GM19043 (cell line): ENCODE results near the gene INPP5E.

ENCODE experiments used
- ATAC-seq: cut with Tn5 transposase; IDR thresholded peaks from one replicate; pipeline ENCODE4 v1.9.1; 2021; ENCODE audit warnings: low read depth; ENCODE audit not compliant: unreplicated experiment

Gene INPP5E

GRCh38 chr9:136393531-136393930 is 46.1 kb downstream of the INPP5E start:
- no peak for ATAC-seq

DNA sequence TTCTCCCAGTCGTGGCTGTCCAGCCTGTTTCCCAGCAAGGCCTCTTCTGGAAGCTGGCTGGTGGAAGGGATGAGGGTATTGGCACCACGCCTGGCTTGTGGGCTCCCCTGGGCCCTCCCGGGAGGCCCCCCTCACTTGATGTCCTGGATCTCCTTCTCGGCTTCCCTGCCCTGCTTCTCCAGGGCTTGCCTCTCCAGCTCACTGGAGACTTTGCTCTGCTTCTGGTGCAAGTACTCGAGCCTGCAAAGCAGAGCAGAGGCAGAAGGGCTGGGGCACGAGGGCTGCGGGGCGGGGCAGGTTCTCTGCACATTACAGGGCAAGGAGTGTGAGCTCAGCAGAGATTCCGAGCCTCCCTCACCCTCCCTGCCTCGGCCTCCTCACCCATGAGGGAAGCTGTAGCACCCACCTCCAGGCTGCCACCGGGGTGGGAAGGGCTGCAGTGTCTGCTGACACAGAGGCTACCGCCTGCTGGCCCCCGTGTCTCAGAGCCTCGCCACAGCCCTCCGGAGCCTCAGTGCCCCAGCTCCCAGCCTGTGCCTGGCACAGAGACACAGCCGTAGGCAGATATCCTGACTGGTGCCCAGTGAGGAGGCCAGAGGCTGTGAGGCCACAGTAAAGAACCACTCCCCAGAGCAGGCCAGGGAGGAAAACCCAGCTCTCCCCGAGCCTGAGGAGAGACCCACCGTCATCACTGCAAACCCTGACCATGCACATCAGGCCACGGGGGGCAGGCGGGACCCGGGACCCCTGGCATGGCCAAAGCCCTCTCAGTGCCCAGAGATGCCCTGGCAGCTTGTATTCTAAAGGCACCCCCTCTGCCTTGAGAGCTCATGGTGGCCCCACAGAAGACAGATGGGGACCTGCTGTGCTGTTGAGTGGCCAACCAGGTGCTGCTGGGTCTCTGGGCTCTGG is 46.9 kb downstream of the INPP5E start:
- ATAC-seq = no peak

DNA sequence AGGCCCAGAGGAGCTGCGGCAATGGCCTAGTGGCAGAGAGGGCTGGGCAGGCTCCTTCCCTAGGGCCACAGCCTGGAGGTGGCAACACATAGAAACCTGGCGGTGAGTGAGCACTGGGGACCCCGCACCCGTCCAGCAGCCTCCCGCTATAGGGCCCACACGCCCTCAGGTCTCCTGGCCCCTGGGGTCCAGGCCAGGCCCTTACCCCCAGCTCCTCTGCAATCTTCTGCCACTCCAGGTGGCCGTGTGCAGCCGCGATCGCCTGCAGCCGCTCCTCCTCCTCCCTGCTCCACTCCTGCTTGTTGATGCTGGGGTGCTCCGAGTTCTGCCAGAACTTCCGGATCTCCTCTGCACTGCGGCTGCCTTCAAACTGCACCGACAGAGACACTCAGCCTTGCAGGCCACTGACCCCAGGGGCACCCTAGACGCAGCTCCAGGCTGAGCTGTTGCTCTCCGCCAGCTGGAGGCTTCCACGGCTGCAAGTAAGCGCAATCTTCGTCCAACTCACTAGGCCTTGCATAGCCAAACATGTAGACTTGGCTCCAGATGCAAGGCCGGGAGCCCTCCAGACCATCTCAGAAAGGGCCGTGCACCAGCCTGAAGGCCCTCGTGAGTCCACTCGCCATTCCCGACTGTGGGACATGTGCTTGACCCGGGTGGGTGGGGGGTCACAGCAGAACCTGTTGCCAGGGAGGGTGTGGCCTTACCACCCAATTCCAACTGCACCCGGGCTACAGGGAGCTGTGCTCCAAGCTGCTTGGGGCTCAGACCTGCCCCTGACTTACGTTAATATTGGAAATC is 47.7 kb downstream of the INPP5E start:
- no peak for ATAC-seq

- no peak for ATAC-seq
Measured at GRCh38 chr9:136389396-136389795, 50.2 kb downstream of the INPP5E start.

DNA sequence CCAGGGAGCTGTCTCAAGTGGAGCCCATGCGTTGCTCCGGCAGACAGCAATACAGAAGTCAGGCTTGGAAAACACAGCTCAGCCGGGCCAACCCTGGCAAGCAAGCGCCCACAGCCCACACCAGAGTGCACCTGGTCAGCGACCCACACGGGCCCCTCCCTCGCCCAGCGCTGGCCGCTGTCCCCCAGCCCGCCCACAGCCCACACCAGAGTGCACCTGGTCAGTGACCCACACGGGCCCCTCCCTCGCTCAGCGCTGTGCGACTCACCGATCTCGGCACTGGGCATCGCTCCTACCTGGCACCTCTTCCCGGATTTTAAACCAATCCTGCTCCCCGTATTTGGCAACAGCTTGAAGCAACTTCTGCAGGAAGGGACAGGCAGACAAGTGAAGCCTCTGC is 52.4 kb downstream of the INPP5E start:
- no peak for ATAC-seq

GRCh38 chr9:136386018-136386417 is 53.6 kb downstream of the INPP5E start:
- no peak for ATAC-seq

DNA sequence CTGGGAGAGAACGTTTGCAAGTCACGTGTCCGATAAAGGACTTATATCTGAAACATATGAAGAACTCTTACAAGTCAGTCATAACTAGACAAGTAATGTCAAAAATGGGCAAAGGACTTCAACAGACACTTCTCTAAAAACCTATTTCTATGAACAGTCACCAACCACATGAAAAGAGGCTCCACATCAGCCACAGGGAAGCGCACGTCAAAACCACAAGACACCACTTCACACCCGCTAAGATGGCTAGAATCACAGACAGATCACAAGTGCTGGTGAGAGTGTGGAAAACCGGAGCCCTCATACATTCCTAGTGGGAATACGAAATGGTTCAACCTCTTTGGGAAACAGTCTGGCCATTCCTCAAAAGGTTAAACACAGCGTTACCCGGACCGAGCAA is 54.6 kb downstream of the INPP5E start:
- ATAC-seq = no peak

DNA sequence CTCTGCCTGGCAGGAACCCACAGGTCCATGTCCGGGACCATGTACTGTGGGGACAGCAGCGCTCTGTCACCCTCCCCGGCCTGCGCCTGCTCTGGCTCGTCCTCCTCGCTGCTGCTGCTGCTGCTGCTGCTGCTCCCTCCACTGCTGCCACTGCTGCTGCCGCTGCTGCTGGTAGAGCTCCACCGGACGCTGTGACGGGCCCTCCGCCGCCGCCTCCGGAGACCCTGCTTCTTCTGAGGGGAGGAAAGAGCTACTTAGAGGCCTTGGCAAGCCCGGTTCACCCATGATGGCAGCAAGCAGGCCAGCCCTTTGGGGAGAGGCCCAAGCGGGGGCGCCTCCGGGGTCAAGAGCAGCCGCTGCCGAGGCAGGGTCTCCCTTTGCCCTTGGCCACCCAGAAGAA is 56.2 kb downstream of the INPP5E start:
- ATAC-seq = no peak

GRCh38 chr9:136381966-136382513 is 57.6 kb downstream of the INPP5E start:
- ATAC-seq = no peak

GRCh38 chr9:136381311-136381710 is 58.3 kb downstream of the INPP5E start:
- no peak for ATAC-seq

- ATAC-seq = no peak
Measured at GRCh38 chr9:136380381-136380780, 59.3 kb downstream of the INPP5E start.

DNA sequence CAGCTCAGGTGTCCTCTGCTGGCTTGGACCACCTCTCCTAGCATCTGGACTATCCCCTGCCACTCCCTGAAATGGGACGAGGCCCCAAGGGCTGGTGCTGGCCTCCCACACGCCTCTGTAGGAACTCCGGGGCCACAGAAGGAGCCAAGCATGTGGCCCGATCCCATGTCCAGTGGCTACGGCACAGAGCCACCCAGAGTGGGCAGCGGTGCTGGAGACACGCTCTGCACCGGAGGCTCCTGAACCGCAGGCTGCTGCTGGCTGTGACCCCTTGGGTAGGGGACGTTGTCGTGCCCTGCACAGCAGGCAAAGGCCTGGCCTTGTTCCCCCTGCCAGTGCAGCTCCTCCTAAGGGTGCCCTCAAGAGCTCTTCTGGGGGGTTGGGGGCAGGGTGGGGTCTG is 59.8 kb downstream of the INPP5E start:
- no peak for ATAC-seq

DNA sequence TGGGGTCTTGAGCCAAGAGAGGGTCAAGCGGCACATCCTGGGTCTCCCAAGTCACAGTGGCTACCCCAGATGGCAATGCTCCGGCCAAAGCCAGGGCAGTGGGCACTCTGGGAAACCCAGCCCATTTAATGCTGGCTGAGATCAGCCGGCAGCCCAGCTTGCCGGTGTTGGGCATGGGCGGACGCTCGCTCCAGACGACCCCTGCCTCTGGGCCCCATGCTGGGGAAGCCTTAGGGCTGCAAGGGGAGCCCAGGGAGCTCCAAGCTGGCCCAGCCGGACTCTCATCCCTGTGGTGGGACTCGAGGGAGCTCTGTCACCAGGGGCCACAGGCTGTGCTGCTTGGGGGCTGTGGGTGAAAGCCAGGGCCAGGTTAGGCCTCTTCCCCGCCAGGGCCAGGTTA is 60.2 kb downstream of the INPP5E start:
- ATAC-seq = no peak

DNA sequence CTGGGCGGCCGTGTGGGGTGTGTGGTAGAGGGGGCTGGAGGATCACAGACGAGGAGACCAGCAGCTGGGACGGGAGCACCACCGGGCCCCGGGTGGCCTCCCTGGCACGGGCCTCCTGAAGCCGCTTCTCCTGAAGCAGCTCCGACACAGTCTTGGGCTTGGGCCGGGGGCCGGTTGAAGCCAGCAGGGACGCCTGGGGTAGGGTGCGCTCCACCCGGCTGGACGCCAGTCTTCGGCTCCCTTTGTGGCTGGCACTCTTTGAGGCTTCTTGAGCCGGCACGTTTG is 60.7 kb downstream of the INPP5E start:
- no peak for ATAC-seq
